GM21737 (cell line): ENCODE results near the gene RFX1.

Source experiments
- ATAC-seq: cut with Tn5 transposase; IDR thresholded peaks from one replicate; pipeline ENCODE4 v1.9.1; 2021; ENCODE audit warnings: mild to moderate bottlenecking, moderate library complexity; ENCODE audit not compliant: unreplicated experiment

RFX1 gene

GRCh38 chr19:13996928-13997630 is 9.0 kb downstream of the RFX1 start:
- no peak for ATAC-seq

- ATAC-seq: no peak
Observed at GRCh38 chr19:13995878-13996765, 10.0 kb downstream of the RFX1 start.

GRCh38 chr19:13995017-13995728 is 10.9 kb downstream of the RFX1 start:
- no peak for ATAC-seq

- no peak for ATAC-seq
Observed at GRCh38 chr19:13993590-13994300, 12.4 kb downstream of the RFX1 start.

GRCh38 chr19:13992025-13992424 is 14.1 kb downstream of the RFX1 start:
- ATAC-seq: no peak

- ATAC-seq: no peak
Observed at GRCh38 chr19:13990085-13990484, 16.0 kb downstream of the RFX1 start.

- no peak for ATAC-seq
Observed at GRCh38 chr19:13989487-13989886, 16.6 kb downstream of the RFX1 start.

- peak; percentile 7 for ATAC-seq
Observed at GRCh38 chr19:13987101-13987890, 18.8 kb downstream of the RFX1 start.

GRCh38 chr19:13986348-13986904 is 19.7 kb downstream of the RFX1 start:
- peak; percentile 72 for ATAC-seq

GRCh38 chr19:13985771-13986347 is 20.3 kb downstream of the RFX1 start:
- peak; percentile 15 for ATAC-seq

GRCh38 chr19:13984875-13985741 is 21.0 kb downstream of the RFX1 start:
- ATAC-seq: no peak

GRCh38 chr19:13984186-13984585 is 21.9 kb downstream of the RFX1 start:
- ATAC-seq: no peak

- no peak for ATAC-seq
Observed at GRCh38 chr19:13983213-13983889, 22.8 kb downstream of the RFX1 start.

GRCh38 chr19:13982773-13983172 is 23.3 kb downstream of the RFX1 start:
- no peak for ATAC-seq

- ATAC-seq: no peak
Observed at GRCh38 chr19:13981988-13982501, 24.1 kb downstream of the RFX1 start.

GRCh38 chr19:13981467-13981866 is 24.7 kb downstream of the RFX1 start:
- no peak for ATAC-seq

GRCh38 chr19:13981021-13981420 is 25.1 kb downstream of the RFX1 start:
- ATAC-seq: no peak

GRCh38 chr19:13980340-13980739 is 25.8 kb downstream of the RFX1 start:
- no peak for ATAC-seq
